DND-41 (cell line): ENCODE measurements around the gene RECK.

Experiments used
- EZH2 ChIP-seq: IDR thresholded peaks from 3 replicates; pipeline ENCODE4 v1.6.1; 2012; ENCODE audit warnings: borderline replicate concordance, low read depth, mild to moderate bottlenecking, moderate library complexity, low read length, inconsistent platforms; ENCODE audit not compliant: severe bottlenecking
- TF ChIP-seq, protein P1 (sequence below): IDR thresholded peaks from 2 replicates; pipeline ENCODE4 v1.5.1; 2012; ENCODE audit warnings: borderline replicate concordance, low read length, moderate library complexity, mild to moderate bottlenecking; ENCODE audit not compliant: poor library complexity, severe bottlenecking; ENCODE audit errors: extremely low read depth

DNA sequence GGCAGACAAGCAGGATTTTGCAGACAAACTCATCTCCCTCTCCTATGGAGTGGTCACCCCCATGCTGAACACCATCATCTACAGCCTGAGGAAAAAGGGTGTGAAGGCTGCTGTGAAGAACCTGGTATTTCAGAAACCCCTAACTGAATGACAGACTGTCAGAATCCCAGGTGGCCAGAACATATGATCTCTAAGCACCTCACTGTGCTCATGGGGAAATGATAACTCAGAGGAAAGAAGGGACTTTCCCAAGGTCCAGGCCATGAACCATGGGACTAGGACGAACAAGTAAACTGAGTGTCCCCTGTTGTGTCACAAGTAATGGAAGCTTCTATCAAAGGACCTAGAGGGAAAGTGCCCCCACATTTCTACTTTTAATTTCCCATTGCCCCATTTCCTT, 14.7 kb upstream of the RECK start:
- TF ChIP-seq, protein P1, sequence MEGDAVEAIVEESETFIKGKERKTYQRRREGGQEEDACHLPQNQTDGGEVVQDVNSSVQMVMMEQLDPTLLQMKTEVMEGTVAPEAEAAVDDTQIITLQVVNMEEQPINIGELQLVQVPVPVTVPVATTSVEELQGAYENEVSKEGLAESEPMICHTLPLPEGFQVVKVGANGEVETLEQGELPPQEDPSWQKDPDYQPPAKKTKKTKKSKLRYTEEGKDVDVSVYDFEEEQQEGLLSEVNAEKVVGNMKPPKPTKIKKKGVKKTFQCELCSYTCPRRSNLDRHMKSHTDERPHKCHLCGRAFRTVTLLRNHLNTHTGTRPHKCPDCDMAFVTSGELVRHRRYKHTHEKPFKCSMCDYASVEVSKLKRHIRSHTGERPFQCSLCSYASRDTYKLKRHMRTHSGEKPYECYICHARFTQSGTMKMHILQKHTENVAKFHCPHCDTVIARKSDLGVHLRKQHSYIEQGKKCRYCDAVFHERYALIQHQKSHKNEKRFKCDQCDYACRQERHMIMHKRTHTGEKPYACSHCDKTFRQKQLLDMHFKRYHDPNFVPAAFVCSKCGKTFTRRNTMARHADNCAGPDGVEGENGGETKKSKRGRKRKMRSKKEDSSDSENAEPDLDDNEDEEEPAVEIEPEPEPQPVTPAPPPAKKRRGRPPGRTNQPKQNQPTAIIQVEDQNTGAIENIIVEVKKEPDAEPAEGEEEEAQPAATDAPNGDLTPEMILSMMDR: no peak
- no peak for TF ChIP-seq EZH2
